ENCODE data around the gene VEGFC. TPM values are rescaled to one million over a fixed set of nuclear protein-coding genes. Genes with fewer than 3 reads are reported as not detected.

VEGFC gene
- total RNA-seq, 1 donor from 2014 or later: 14.2 TPM

DNA sequence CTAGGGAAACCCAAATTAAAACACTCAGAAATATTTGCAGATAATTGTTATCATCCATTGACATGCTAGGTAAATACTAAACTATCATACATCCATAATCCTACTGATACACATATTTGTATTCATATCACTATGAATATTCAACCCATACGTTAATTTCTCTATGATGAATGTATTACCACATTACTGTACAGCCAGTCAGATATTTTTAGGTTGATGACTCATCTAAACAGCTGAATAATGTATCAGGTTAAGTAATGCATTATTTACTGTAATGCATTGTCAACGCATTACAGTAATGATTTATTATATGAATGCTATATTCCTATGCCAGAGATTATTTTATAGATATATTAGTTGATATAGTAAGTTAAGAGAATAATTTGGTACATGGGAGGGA, 37.1 kb downstream of the VEGFC start:
- H3K36me3 ChIP-seq: no peaks in the 10 kb centered on the region
- H3K4me3 ChIP-seq: no peak overlapping the region
- TF ChIP-seq, protein P1, sequence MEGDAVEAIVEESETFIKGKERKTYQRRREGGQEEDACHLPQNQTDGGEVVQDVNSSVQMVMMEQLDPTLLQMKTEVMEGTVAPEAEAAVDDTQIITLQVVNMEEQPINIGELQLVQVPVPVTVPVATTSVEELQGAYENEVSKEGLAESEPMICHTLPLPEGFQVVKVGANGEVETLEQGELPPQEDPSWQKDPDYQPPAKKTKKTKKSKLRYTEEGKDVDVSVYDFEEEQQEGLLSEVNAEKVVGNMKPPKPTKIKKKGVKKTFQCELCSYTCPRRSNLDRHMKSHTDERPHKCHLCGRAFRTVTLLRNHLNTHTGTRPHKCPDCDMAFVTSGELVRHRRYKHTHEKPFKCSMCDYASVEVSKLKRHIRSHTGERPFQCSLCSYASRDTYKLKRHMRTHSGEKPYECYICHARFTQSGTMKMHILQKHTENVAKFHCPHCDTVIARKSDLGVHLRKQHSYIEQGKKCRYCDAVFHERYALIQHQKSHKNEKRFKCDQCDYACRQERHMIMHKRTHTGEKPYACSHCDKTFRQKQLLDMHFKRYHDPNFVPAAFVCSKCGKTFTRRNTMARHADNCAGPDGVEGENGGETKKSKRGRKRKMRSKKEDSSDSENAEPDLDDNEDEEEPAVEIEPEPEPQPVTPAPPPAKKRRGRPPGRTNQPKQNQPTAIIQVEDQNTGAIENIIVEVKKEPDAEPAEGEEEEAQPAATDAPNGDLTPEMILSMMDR (IDR thresholded peaks at IDR 0.05): no peak
- no peak for TF ChIP-seq POLR2A (IDR thresholded peaks at IDR 0.05)
- no peak for TF ChIP-seq POLR2AphosphoS5 (IDR thresholded peaks at IDR 0.05; ENCODE audit: insufficient read depth in 1 of 2, low read depth in 1 of 2)
- peaks cover 12% of the 10 kb centered on the region for H3K4me1 ChIP-seq
- H3K9me3 ChIP-seq: no peaks in the 10 kb centered on the region
- no peak overlapping the region for H3K27ac ChIP-seq
- H3K27me3 ChIP-seq: no peaks in the 10 kb centered on the region
- intact Hi-C loops (cut with DNase I): no loop called here
- DNase-seq (ENCODE audit: extremely low spot score in 2 of 2): no peak

DNA sequence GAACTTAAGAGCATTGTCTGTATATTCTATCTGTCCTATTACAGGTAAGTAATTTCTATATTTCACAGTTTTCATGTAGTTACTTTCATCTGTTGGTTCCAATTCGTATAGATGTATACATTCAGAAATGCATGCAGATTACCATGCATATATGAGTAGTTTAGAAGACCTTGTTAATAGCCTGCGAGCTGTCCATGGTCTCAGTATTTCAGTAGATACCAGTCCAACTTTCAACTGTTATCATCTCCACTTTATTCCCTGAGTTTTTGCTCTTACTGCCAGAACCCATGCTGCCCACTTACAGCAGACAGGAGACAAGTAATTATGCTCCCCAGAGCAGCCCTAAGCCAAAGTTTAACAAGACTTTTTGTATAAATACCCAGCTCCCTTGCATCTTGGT, 37.7 kb downstream of the VEGFC start:
- peaks cover 12% of the 10 kb centered on the region for H3K4me1 ChIP-seq
- H3K27ac ChIP-seq: no peak overlapping the region
- no peak overlapping the region for H3K4me3 ChIP-seq
- no peaks in the 10 kb centered on the region for H3K9me3 ChIP-seq
- no peak for TF ChIP-seq POLR2A (IDR thresholded peaks at IDR 0.05)
- TF ChIP-seq POLR2AphosphoS5 (IDR thresholded peaks at IDR 0.05; ENCODE audit: insufficient read depth in 1 of 2, low read depth in 1 of 2): no peak
- TF ChIP-seq, protein P1 (IDR thresholded peaks at IDR 0.05): no peak
- H3K27me3 ChIP-seq: no peaks in the 10 kb centered on the region
- intact Hi-C loops (cut with DNase I): no loop called here
- no peak for DNase-seq (ENCODE audit: extremely low spot score in 2 of 2)
- H3K36me3 ChIP-seq: no peaks in the 10 kb centered on the region

DNA sequence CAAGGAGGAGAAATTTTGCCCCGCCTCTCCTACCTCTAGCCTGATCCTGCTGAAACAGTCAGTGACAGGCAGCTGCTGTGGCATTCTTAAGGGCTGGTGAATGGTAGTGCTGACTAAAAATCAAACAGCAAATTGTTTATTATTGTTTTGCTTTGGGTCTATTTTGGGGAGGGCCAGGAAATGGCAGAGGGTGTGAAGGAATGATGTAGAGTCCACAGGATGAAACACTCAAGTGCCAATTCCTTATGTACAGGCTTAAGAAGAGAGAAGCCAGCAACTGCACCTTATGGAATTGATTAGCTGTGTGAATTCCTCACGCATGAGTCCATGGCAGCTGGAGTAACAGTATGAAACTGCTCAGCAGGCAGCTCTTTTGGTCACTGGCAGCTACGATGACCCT, 39.7 kb downstream of the VEGFC start:
- intact Hi-C loops (cut with DNase I): no loop called here
- Histone ChIP-seq H3K36me3 (no peaks in the 10 kb centered on the region), H3K9me3 (no peaks in the 10 kb centered on the region), H3K4me1 (peaks cover 12% of the 10 kb centered on the region), H3K27ac (no peak overlapping the region), H3K4me3 (no peak overlapping the region), H3K27me3 (no peaks in the 10 kb centered on the region)
- TF ChIP-seq, protein P1 (IDR thresholded peaks at IDR 0.05): no peak
- TF ChIP-seq POLR2A (IDR thresholded peaks at IDR 0.05) (no peak), POLR2AphosphoS5 (IDR thresholded peaks at IDR 0.05; ENCODE audit: insufficient read depth in 1 of 2, low read depth in 1 of 2) (no peak)
- DNase-seq (ENCODE audit: extremely low spot score in 2 of 2): no peak

DNA sequence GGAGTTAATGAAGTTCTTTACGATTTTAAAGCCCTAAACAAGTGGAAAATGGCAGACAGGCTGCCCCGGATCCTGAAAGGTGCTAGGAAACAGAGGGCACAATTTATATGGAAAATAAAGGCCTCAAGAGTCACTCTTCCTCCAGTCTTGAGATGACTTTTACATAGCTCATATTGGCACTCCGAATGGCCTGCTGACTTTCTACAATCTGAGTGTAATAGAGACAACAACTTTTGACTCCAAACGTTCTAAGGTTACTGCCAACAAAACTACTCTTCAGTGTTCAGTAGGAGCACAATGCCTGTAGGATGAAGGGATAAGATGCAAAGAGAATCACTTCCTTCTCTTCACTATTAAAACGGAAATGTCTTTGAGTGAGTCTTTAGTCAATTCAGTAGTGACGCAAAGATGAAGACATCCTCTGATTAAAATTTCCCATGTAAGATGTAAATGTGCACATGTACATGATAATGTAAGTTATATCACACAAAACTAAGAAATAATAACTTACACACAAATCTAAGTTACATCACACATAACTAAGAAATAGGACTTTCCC, 40.5 kb downstream of the VEGFC start:
- Histone ChIP-seq H3K27ac (no peak overlapping the region), H3K4me3 (no peak overlapping the region), H3K36me3 (no peaks in the 10 kb centered on the region), H3K27me3 (no peaks in the 10 kb centered on the region), H3K4me1 (peaks cover 12% of the 10 kb centered on the region), H3K9me3 (no peaks in the 10 kb centered on the region)
- no peak for TF ChIP-seq POLR2A (IDR thresholded peaks at IDR 0.05)
- TF ChIP-seq, protein P1 (IDR thresholded peaks at IDR 0.05): no peak
- no peak for TF ChIP-seq POLR2AphosphoS5 (IDR thresholded peaks at IDR 0.05; ENCODE audit: insufficient read depth in 1 of 2, low read depth in 1 of 2)
- intact Hi-C loops (cut with DNase I): no loop called here
- DNase-seq (ENCODE audit: extremely low spot score in 2 of 2): no peak

DNA sequence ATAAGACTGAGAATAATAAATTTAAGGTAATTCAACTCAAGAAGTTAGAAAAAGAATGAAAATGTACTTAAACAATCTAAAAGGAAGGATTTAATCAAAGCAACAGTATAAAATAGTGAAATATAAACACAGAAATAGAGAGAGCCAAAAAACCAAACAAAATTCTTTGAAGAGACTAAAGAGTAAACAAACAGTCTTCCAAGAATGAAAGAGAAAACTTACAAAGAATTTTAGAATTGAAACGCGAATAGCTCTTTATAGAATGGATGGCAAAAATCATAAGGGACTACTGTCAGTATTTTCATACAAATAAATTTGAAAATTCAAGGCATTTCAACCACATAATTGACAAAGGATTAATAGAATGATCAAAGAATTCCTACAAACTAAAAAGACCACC, 41.7 kb downstream of the VEGFC start:
- no peaks in the 10 kb centered on the region for H3K27me3 ChIP-seq
- H3K36me3 ChIP-seq: no peaks in the 10 kb centered on the region
- intact Hi-C loops (cut with DNase I): no loop called here
- H3K4me3 ChIP-seq: no peak overlapping the region
- H3K4me1 ChIP-seq: peaks cover 12% of the 10 kb centered on the region
- H3K27ac ChIP-seq: no peak overlapping the region
- no peak for DNase-seq (ENCODE audit: extremely low spot score in 2 of 2)
- no peaks in the 10 kb centered on the region for H3K9me3 ChIP-seq
- TF ChIP-seq POLR2A (IDR thresholded peaks at IDR 0.05) (no peak), POLR2AphosphoS5 (IDR thresholded peaks at IDR 0.05; ENCODE audit: insufficient read depth in 1 of 2, low read depth in 1 of 2) (no peak)
- TF ChIP-seq, protein P1 (IDR thresholded peaks at IDR 0.05): no peak
